ENCODE data around the gene NUP153. TPM values are rescaled to one million over a fixed set of nuclear protein-coding genes. Genes with fewer than 3 reads are reported as not detected.

The NUP153 gene
- total RNA-seq, 1 donor from 2014 or later: 104 TPM

GRCh38 chr6:17672064-17672718 lies 34.5 kb downstream of the NUP153 start:
- intact Hi-C loops (cut with micrococcal nuclease): loop anchor here (10.0 kb wide), 1 partner anchor 133 kb away; no protein-coding TSS in a partner anchor

GRCh38 chr6:17666646-17667045 lies 40.1 kb downstream of the NUP153 start:
- intact Hi-C loops (cut with micrococcal nuclease): loop anchor here (10.0 kb wide), 1 partner anchor 512 kb away; no protein-coding TSS in a partner anchor

- intact Hi-C loops (cut with micrococcal nuclease): loop anchor here (10.0 kb wide), 1 partner anchor 510 kb away; no protein-coding TSS in a partner anchor
Observed at GRCh38 chr6:17665132-17665531, 41.6 kb downstream of the NUP153 start.

GRCh38 chr6:17663226-17663625 lies 43.5 kb downstream of the NUP153 start:
- intact Hi-C loops (cut with micrococcal nuclease): loop anchor here (5.0 to 10.0 kb wide), 2 partner anchors 41 to 508 kb away; no protein-coding TSS in a partner anchor

- intact Hi-C loops (cut with micrococcal nuclease): loop anchor here (5.0 to 10.0 kb wide), 2 partner anchors 40 to 508 kb away; no protein-coding TSS in a partner anchor
Observed at GRCh38 chr6:17662585-17662984, 44.1 kb downstream of the NUP153 start.

- intact Hi-C loops (cut with micrococcal nuclease): no loop called here
Observed at GRCh38 chr6:17656644-17657043, 50.1 kb downstream of the NUP153 start.

GRCh38 chr6:17656092-17656491 lies 50.6 kb downstream of the NUP153 start:
- intact Hi-C loops (cut with micrococcal nuclease): no loop called here

GRCh38 chr6:17653198-17653882 lies 53.4 kb downstream of the NUP153 start:
- intact Hi-C loops (cut with micrococcal nuclease): no loop called here

- intact Hi-C loops (cut with micrococcal nuclease): no loop called here
Observed at GRCh38 chr6:17650656-17651309, 55.9 kb downstream of the NUP153 start.

GRCh38 chr6:17648745-17649144 lies 58.0 kb downstream of the NUP153 start:
- intact Hi-C loops (cut with micrococcal nuclease): no loop called here

- intact Hi-C loops (cut with micrococcal nuclease): no loop called here
Observed at GRCh38 chr6:17640477-17640917, 66.2 kb downstream of the NUP153 start.

- intact Hi-C loops (cut with micrococcal nuclease): no loop called here
Observed at GRCh38 chr6:17638212-17638715, 68.5 kb downstream of the NUP153 start.

- intact Hi-C loops (cut with micrococcal nuclease): no loop called here
Observed at GRCh38 chr6:17635568-17635967, 71.2 kb downstream of the NUP153 start.

- intact Hi-C loops (cut with micrococcal nuclease): loop anchor here (1.0 to 2.0 kb wide), 5 partner anchors 8 to 69 kb away; partner anchors contain the start of gene FAM8A1
Observed at GRCh38 chr6:17633465-17634188, 73.1 kb downstream of the NUP153 start.

- intact Hi-C loops (cut with micrococcal nuclease): loop anchor here (1.0 to 2.0 kb wide), 5 partner anchors 8 to 70 kb away; partner anchors contain the start of gene FAM8A1
Observed at GRCh38 chr6:17632934-17633333, 73.8 kb downstream of the NUP153 start.

- intact Hi-C loops (cut with micrococcal nuclease): no loop called here
Observed at GRCh38 chr6:17630511-17631073, 76.1 kb downstream of the NUP153 start.

GRCh38 chr6:17629824-17630510 lies 76.8 kb downstream of the NUP153 start:
- intact Hi-C loops (cut with micrococcal nuclease): no loop called here

- intact Hi-C loops (cut with micrococcal nuclease): no loop called here
Observed at GRCh38 chr6:17628873-17629272, 77.9 kb downstream of the NUP153 start.

GRCh38 chr6:17624396-17624795 lies 82.3 kb downstream of the NUP153 start:
- intact Hi-C loops (cut with micrococcal nuclease): loop anchor here (5.0 kb wide), 1 partner anchor 38 kb away; no protein-coding TSS in a partner anchor

GRCh38 chr6:17622144-17622543 lies 84.6 kb downstream of the NUP153 start:
- intact Hi-C loops (cut with micrococcal nuclease): loop anchor here (2.0 to 5.0 kb wide), 2 partner anchors 13 to 40 kb away; no protein-coding TSS in a partner anchor

Measured in T-helper 1 cell treated with Interleukin-12 subunit alpha and Interleukin-12 subunit beta and Interleukin-4 antibody, amounts not matched to agents 30 ng/mL and 1 ng/mL, for 36 hours (primary cell).